Kidney (tissue), 14 donors: ENCODE measurements around the gene MAPK13. TPM values are rescaled to one million over a fixed set of nuclear protein-coding genes. Genes with fewer than 3 reads are reported as not detected.

Experiments used
- DNase-seq, 5 donors: peaks; one replicate each; pipeline ENCODE4 v3.0.0-alpha.2; 2013 to 2020
- FAIRE-seq: peaks from 2 replicates; lab custom pipeline; 2012; peaks lifted over from hg19 to GRCh38; lab: Jason Lieb, UNC
- H3K27ac ChIP-seq, 2 donors: one replicate each; pipeline ENCODE4 v1.7.0; 2013; ENCODE audit warnings: low read depth in 2 of 2, low read length in 2 of 2, inconsistent platforms in 1 of 2
- H3K27me3 ChIP-seq: one replicate; pipeline ENCODE4 v1.7.1; 2013; ENCODE audit warnings: low read length, inconsistent platforms; ENCODE audit not compliant: control insufficient read depth, insufficient read depth
- H3K36me3 ChIP-seq, 3 donors: one replicate each; pipeline versions ENCODE4 v1.7.0 to v1.7.1; 2013; ENCODE audit warnings: low read length in 3 of 3, control low read depth in 1 of 3, inconsistent platforms in 1 of 3; ENCODE audit not compliant: insufficient read depth in 3 of 3, control insufficient read depth in 2 of 3
- H3K4me1 ChIP-seq, 3 donors: one replicate each; pipeline versions ENCODE4 v1.7.0 to v1.7.1; 2013; ENCODE audit warnings: low read length in 3 of 3, inconsistent platforms in 1 of 3, low read depth in 1 of 3; ENCODE audit not compliant: control insufficient read depth in 2 of 3, insufficient read depth in 2 of 3
- H3K4me3 ChIP-seq, 3 donors: one replicate each; pipeline versions ENCODE4 v1.7.0 to v1.8.1; 2013; ENCODE audit warnings: low read length in 3 of 3, control low read depth in 1 of 3, inconsistent platforms in 1 of 3
- H3K9ac ChIP-seq, 3 donors: one replicate each; pipeline versions ENCODE4 v1.7.0 to v1.7.1; 2013; ENCODE audit warnings: low read length in 3 of 3, control low read depth in 1 of 3, inconsistent platforms in 1 of 3
- H3K9me3 ChIP-seq, 3 donors: one replicate each; pipeline versions ENCODE4 v1.7.0 to v1.7.1; 2013; ENCODE audit warnings: low read length in 3 of 3, control low read depth in 1 of 3, inconsistent platforms in 1 of 3; ENCODE audit not compliant: control insufficient read depth in 2 of 3, insufficient read depth in 1 of 3
- CTCF ChIP-seq: IDR thresholded peaks from 3 replicates; pipeline ENCODE4 v1.5.1; 2012; ENCODE audit warnings: mild to moderate bottlenecking, moderate library complexity, borderline replicate concordance; ENCODE audit not compliant: insufficient read depth; ENCODE audit errors: extremely low read depth
- intact Hi-C: fragments of 100-400 bp; cut with DNase I; formaldehyde crosslinking; loops from one replicate; pipeline ENCODE4 v1.11.1; 2022
- polyA plus RNA-seq: library from polyadenylated mRNA; stranded (reverse); fragments of 350-450 nt; fragmentation: Illumina TruSeq; extraction: RNeasy Lipid Tissue Mini Kit (QIAGEN cat#74804); gene quantifications from one replicate; pipeline ENCODE4 v1.2.3, GENCODE V29; 2014; ENCODE audit warnings: low read depth, low replicate concordance; ENCODE audit not compliant: insufficient read depth
- total RNA-seq: library from RNA; stranded (reverse); fragmentation: NEBNext Ultra II Directional; extraction: Animal tissue kit (Norgen Biotek cat#: 25700); gene quantifications from one replicate; pipeline ENCODE4 v1.2.1, GENCODE V29; 2021
- donor health status: control.
- donor health status: control.
- donor health status: control.
- donor health status: control.
- donor health status: control.
- donor health status: DM: yes; HTN: yes; CAD: no.
- donor health status: Normal renal cell carcinoma (clear cell type).

MAPK13 gene
- total and polyA plus RNA-seq, 2 donors from 2014 or later = 20.3 to 43.3 TPM

GRCh38 chr6:36111526-36111925 lies 18.8 kb upstream of the MAPK13 start:
- Histone ChIP-seq H3K27ac (no peak overlapping the region), H3K9ac (no peak overlapping the region), H3K4me3 (no peak overlapping the region), H3K27me3 (no peaks in the 10 kb centered on the region), H3K9me3 (no peaks in the 10 kb centered on the region), H3K4me1 (no peaks in the 10 kb centered on the region), H3K36me3 (peaks cover 0 to 26% (median 18%) of the 10 kb centered on the region in 3 donors)
- no peak for TF ChIP-seq CTCF
- DNase-seq (no peak), FAIRE-seq (no peak)
- intact Hi-C loops = no loop called here

- FAIRE-seq (no peak), DNase-seq (no peak)
- intact Hi-C loops = no loop called here
- Histone ChIP-seq H3K27me3 (no peaks in the 10 kb centered on the region), H3K36me3 (peaks cover 0 to 17% (median 12%) of the 10 kb centered on the region in 3 donors), H3K27ac (no peak overlapping the region), H3K4me1 (no peaks in the 10 kb centered on the region), H3K9ac (no peak overlapping the region), H3K4me3 (no peak overlapping the region), H3K9me3 (no peaks in the 10 kb centered on the region)
- no peak for TF ChIP-seq CTCF
These were observed 17.3 kb upstream of the MAPK13 start for GRCh38 chr6:36113049-36113448.

- H3K9ac ChIP-seq = no peak overlapping the region
- no peak for TF ChIP-seq CTCF
- no peaks in the 10 kb centered on the region for H3K27me3 ChIP-seq
- H3K4me3 ChIP-seq = no peak overlapping the region
- DNase-seq = no peak
- H3K27ac ChIP-seq = no peak overlapping the region
- no peaks in the 10 kb centered on the region for H3K4me1 ChIP-seq
- H3K36me3 ChIP-seq = peaks cover 0 to 12% (median 5%) of the 10 kb centered on the region in 3 donors
- no peak for FAIRE-seq
- intact Hi-C loops = no loop called here
- no peaks in the 10 kb centered on the region for H3K9me3 ChIP-seq
These were observed 16.6 kb upstream of the MAPK13 start for GRCh38 chr6:36113703-36114102.

GRCh38 chr6:36114798-36115408 lies 15.4 kb upstream of the MAPK13 start:
- no peak overlapping the region for H3K4me3 ChIP-seq
- no peak overlapping the region for H3K9ac ChIP-seq
- H3K36me3 ChIP-seq = peaks cover 0 to 5% (median 4%) of the 10 kb centered on the region in 3 donors
- no peaks in the 10 kb centered on the region for H3K9me3 ChIP-seq
- DNase-seq = no peak
- intact Hi-C loops = no loop called here
- no peak for TF ChIP-seq CTCF
- FAIRE-seq = no peak
- no peak overlapping the region for H3K27ac ChIP-seq
- no peaks in the 10 kb centered on the region for H3K4me1 ChIP-seq
- H3K27me3 ChIP-seq = no peaks in the 10 kb centered on the region
